ENCODE results near the gene RASGRP3.

The RASGRP3 gene

GRCh38 chr2:33432871-33433270, 43.6 kb upstream of the RASGRP3 start:
- TF ChIP-seq, protein P1, sequence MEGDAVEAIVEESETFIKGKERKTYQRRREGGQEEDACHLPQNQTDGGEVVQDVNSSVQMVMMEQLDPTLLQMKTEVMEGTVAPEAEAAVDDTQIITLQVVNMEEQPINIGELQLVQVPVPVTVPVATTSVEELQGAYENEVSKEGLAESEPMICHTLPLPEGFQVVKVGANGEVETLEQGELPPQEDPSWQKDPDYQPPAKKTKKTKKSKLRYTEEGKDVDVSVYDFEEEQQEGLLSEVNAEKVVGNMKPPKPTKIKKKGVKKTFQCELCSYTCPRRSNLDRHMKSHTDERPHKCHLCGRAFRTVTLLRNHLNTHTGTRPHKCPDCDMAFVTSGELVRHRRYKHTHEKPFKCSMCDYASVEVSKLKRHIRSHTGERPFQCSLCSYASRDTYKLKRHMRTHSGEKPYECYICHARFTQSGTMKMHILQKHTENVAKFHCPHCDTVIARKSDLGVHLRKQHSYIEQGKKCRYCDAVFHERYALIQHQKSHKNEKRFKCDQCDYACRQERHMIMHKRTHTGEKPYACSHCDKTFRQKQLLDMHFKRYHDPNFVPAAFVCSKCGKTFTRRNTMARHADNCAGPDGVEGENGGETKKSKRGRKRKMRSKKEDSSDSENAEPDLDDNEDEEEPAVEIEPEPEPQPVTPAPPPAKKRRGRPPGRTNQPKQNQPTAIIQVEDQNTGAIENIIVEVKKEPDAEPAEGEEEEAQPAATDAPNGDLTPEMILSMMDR (IDR thresholded peaks at IDR 0.05; ENCODE audit: poor library complexity, severe bottlenecking), result no peak
- DNase-seq (ENCODE audit: low spot score) (no peak), ATAC-seq (ENCODE audit: low read depth) (no peak)
- Histone ChIP-seq H3K36me3 (ENCODE audit: low read depth) (no peaks in the 10 kb centered on the region), H3K4me1 (ENCODE audit: insufficient read depth, poor library complexity, severe bottlenecking) (no peaks in the 10 kb centered on the region), H3K27ac (ENCODE audit: poor library complexity, severe bottlenecking) (no peak overlapping the region), H3K9me3 (ENCODE audit: severe bottlenecking) (no peaks in the 10 kb centered on the region), H3K4me3 (ENCODE audit: severe bottlenecking) (no peak overlapping the region), H3K27me3 (ENCODE audit: insufficient read depth, poor library complexity, severe bottlenecking) (no peaks in the 10 kb centered on the region)

- no peak overlapping the region for H3K27ac ChIP-seq (ENCODE audit: poor library complexity, severe bottlenecking)
- H3K27me3 ChIP-seq (ENCODE audit: insufficient read depth, poor library complexity, severe bottlenecking), result no peaks in the 10 kb centered on the region
- no peaks in the 10 kb centered on the region for H3K36me3 ChIP-seq (ENCODE audit: low read depth)
- no peaks in the 10 kb centered on the region for H3K4me1 ChIP-seq (ENCODE audit: insufficient read depth, poor library complexity, severe bottlenecking)
- ATAC-seq (ENCODE audit: low read depth) (no peak), DNase-seq (ENCODE audit: low spot score) (no peak)
- TF ChIP-seq, protein P1 (IDR thresholded peaks at IDR 0.05; ENCODE audit: poor library complexity, severe bottlenecking), result no peak
- H3K4me3 ChIP-seq (ENCODE audit: severe bottlenecking), result no peak overlapping the region
- H3K9me3 ChIP-seq (ENCODE audit: severe bottlenecking), result no peaks in the 10 kb centered on the region
Observed at GRCh38 chr2:33433279-33434235, 42.9 kb upstream of the RASGRP3 start.

DNA sequence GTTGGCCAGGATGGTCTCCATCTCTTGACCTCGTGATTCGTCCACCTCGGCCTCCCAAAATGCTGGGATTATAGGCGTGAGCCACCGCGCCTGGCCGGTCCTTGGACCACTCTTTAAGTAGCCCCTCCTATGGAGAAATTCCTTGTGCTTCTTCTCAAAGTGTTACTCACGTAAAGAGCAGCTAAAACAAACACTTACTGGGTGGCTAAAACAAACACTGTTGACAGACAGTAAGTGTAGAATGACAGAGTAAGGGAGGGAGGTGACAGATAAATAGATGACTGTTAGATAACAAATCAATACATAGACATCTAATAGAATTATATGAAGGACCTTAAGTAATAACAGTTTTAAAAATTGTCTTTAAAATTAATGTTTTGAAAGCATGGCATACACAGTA, 40.9 kb upstream of the RASGRP3 start:
- no peaks in the 10 kb centered on the region for H3K27me3 ChIP-seq (ENCODE audit: insufficient read depth, poor library complexity, severe bottlenecking)
- DNase-seq (ENCODE audit: low spot score) (no peak), ATAC-seq (ENCODE audit: low read depth) (no peak)
- H3K36me3 ChIP-seq (ENCODE audit: low read depth), result no peaks in the 10 kb centered on the region
- TF ChIP-seq, protein P1 (IDR thresholded peaks at IDR 0.05; ENCODE audit: poor library complexity, severe bottlenecking), result no peak
- no peaks in the 10 kb centered on the region for H3K9me3 ChIP-seq (ENCODE audit: severe bottlenecking)
- no peak overlapping the region for H3K4me3 ChIP-seq (ENCODE audit: severe bottlenecking)
- no peak overlapping the region for H3K27ac ChIP-seq (ENCODE audit: poor library complexity, severe bottlenecking)
- no peaks in the 10 kb centered on the region for H3K4me1 ChIP-seq (ENCODE audit: insufficient read depth, poor library complexity, severe bottlenecking)

- TF ChIP-seq, protein P1 (IDR thresholded peaks at IDR 0.05; ENCODE audit: poor library complexity, severe bottlenecking), result no peak
- Histone ChIP-seq H3K4me3 (ENCODE audit: severe bottlenecking) (no peak overlapping the region), H3K27ac (ENCODE audit: poor library complexity, severe bottlenecking) (no peak overlapping the region), H3K36me3 (ENCODE audit: low read depth) (no peaks in the 10 kb centered on the region), H3K27me3 (ENCODE audit: insufficient read depth, poor library complexity, severe bottlenecking) (no peaks in the 10 kb centered on the region), H3K4me1 (ENCODE audit: insufficient read depth, poor library complexity, severe bottlenecking) (no peaks in the 10 kb centered on the region), H3K9me3 (ENCODE audit: severe bottlenecking) (no peaks in the 10 kb centered on the region)
- ATAC-seq (ENCODE audit: low read depth) (no peak), DNase-seq (ENCODE audit: low spot score) (no peak)
Observed at GRCh38 chr2:33436083-33436482, 40.4 kb upstream of the RASGRP3 start.

- Histone ChIP-seq H3K27me3 (ENCODE audit: insufficient read depth, poor library complexity, severe bottlenecking) (peaks cover 3% of the 10 kb centered on the region), H3K4me3 (ENCODE audit: severe bottlenecking) (no peak overlapping the region), H3K27ac (ENCODE audit: poor library complexity, severe bottlenecking) (no peak overlapping the region), H3K4me1 (ENCODE audit: insufficient read depth, poor library complexity, severe bottlenecking) (no peaks in the 10 kb centered on the region), H3K36me3 (ENCODE audit: low read depth) (no peaks in the 10 kb centered on the region), H3K9me3 (ENCODE audit: severe bottlenecking) (no peaks in the 10 kb centered on the region)
- no peak for DNase-seq (ENCODE audit: low spot score)
- TF ChIP-seq, protein P1 (IDR thresholded peaks at IDR 0.05; ENCODE audit: poor library complexity, severe bottlenecking), result no peak
- ATAC-seq (ENCODE audit: low read depth), result no peak
Observed at GRCh38 chr2:33437297-33437696, 39.2 kb upstream of the RASGRP3 start.
